Muscle layer of duodenum (tissue), 2 donors: ENCODE results near the gene GRAMD1A.
"Not testable (repeated sequence)": the region's sequence is repeated elsewhere in the genome, so short reads cannot be mapped to it uniquely, and the experiment has no call there.

Experiments used
- H3K27ac ChIP-seq: one replicate; pipeline ENCODE4 v1.7.0; 2013; ENCODE audit warnings: mild to moderate bottlenecking, low read length
- H3K27me3 ChIP-seq: one replicate; pipeline ENCODE4 v1.7.0; 2013; ENCODE audit warnings: low read depth, mild to moderate bottlenecking, control low read depth, low read length
- H3K36me3 ChIP-seq, 2 donors: one replicate each; pipeline ENCODE4 v1.7.0; 2013; ENCODE audit warnings: low read length in 2 of 2, control low read depth in 1 of 2, mild to moderate bottlenecking in 1 of 2; ENCODE audit not compliant: insufficient read depth in 2 of 2, control insufficient read depth in 1 of 2
- H3K4me1 ChIP-seq, 2 donors: one replicate each; pipeline ENCODE4 v1.7.0; 2013; ENCODE audit warnings: low read length in 2 of 2, mild to moderate bottlenecking in 2 of 2, control low read depth in 1 of 2, moderate library complexity in 1 of 2; ENCODE audit not compliant: insufficient read depth in 2 of 2, control insufficient read depth in 1 of 2
- H3K4me3 ChIP-seq, 2 donors: one replicate each; pipeline ENCODE4 v1.7.0; 2013; ENCODE audit warnings: low read length in 2 of 2, low read depth in 1 of 2, mild to moderate bottlenecking in 1 of 2
- H3K9me3 ChIP-seq, 2 donors: one replicate each; pipeline ENCODE4 v1.7.0; 2013; ENCODE audit warnings: low read length in 2 of 2, control low read depth in 1 of 2, mild to moderate bottlenecking in 1 of 2; ENCODE audit not compliant: control insufficient read depth in 1 of 2
- donor health status: healthy.

GRAMD1A gene

GRCh38 chr19:35041548-35042055 is 41.5 kb downstream of the GRAMD1A start, which contains the start of gene HPN:
TSS of gene HPN (plus strand) at chr19:35041721. CDS start at chr19:35042507, 786 bp downstream.
- Histone ChIP-seq H3K27ac (no peak within 1 kb of the TSS), H3K4me1 (peaks cover 0 to 22% of the 10 kb centered on the region in 2 donors), H3K36me3 (no peaks in the 10 kb centered on the region), H3K4me3 (peak within 1 kb of the TSS; percentile 15 to 41), H3K27me3 (no peaks in the 10 kb centered on the region), H3K9me3 (no peaks in the 10 kb centered on the region)

DNA sequence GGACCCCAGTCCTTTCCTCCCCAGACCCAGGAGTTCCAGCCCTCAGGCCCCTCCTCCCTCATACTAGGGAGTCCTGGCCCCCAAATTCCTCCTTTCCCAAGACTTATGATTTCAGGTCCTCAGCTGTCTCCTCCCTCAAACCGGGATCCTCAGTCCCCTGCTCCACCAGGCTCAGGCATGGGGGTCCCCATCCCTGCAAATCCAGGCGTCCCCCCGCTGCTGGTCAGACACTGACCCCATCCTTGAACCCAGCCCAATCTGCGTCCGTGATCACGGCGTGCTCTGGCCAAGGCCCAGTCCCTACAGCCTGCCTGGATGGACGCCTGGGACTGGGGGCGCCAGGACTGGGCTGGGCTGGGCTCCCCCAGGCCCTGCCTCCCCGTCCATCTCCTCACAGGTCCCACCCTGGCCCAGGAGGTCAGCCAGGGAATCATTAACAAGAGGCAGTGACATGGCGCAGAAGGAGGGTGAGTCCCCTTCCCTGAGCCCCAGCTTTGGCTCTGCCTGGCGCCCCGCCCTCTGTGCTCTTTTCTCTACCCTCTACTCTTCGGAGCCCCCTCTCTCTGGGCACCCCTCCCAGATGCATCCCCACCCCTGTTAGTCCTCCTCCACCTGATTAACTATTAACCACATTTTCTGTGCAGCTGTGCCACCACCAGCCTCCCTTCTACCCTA is 42.1 kb downstream of the GRAMD1A start:
- H3K4me1 ChIP-seq, result peaks cover 0 to 22% of the 10 kb centered on the region in 2 donors
- no peaks in the 10 kb centered on the region for H3K27me3 ChIP-seq
- no peak overlapping the region for H3K27ac ChIP-seq

GRCh38 chr19:35042954-35043604 is 43.0 kb downstream of the GRAMD1A start:
- no peaks in the 10 kb centered on the region for H3K36me3 ChIP-seq
- H3K4me1 ChIP-seq, result peaks cover 0 to 22% of the 10 kb centered on the region in 2 donors
- no peaks in the 10 kb centered on the region for H3K9me3 ChIP-seq
- no peak overlapping the region for H3K4me3 ChIP-seq
- H3K27me3 ChIP-seq, result no peaks in the 10 kb centered on the region
- no peak overlapping the region for H3K27ac ChIP-seq

More for the DNA sequence above, 42.1 kb downstream of the GRAMD1A start:
- Histone ChIP-seq H3K9me3 (no peaks in the 10 kb centered on the region), H3K4me3 (no peak overlapping the region), H3K36me3 (no peaks in the 10 kb centered on the region)

GRCh38 chr19:35043906-35044305 is 43.8 kb downstream of the GRAMD1A start:
- Histone ChIP-seq H3K4me3 (no peak overlapping the region), H3K36me3 (no peaks in the 10 kb centered on the region), H3K27ac (no peak overlapping the region), H3K9me3 (no peaks in the 10 kb centered on the region), H3K27me3 (no peaks in the 10 kb centered on the region), H3K4me1 (peaks cover 0 to 22% of the 10 kb centered on the region in 2 donors)

- no peaks in the 10 kb centered on the region for H3K27me3 ChIP-seq
- H3K27ac ChIP-seq, result no peak overlapping the region
- H3K4me3 ChIP-seq, result no peak overlapping the region
- H3K36me3 ChIP-seq, result no peaks in the 10 kb centered on the region
- H3K4me1 ChIP-seq, result peaks cover 0 to 22% of the 10 kb centered on the region in 2 donors
- no peaks in the 10 kb centered on the region for H3K9me3 ChIP-seq
Measured at GRCh38 chr19:35044317-35045117, 44.4 kb downstream of the GRAMD1A start.

DNA sequence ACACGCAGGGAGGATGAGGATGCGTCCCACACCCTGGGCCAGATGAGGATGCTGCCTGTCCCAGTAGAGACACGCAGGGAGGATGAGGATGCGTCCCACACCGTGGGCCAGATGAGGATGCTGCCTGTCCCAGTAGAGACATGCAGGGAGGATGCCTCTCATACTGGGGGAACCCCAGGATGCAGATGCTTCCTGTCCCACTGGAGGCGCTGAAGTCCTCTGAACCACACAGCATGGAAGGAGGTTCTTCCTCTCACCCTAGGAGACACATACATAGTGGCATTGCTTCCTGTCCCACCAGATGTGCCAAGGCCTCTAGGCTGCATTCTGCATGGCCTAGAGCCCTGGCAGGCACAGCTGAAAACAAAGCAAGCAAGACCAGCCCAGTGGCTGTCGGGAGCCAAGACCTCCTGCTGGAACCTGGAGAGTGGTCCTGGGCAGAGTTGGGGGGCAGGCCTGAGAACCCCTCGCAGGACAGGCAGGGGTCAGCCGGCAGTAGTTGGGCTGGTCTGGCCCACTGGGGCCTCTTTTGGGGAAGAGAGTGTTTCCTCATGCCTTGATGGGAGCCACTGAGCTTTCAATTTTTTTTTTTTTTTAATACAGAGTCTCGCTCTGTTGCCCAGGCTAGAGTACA is 45.7 kb downstream of the GRAMD1A start:
- Histone ChIP-seq H3K27me3 (no peaks in the 10 kb centered on the region), H3K4me1 (peaks cover 0 to 10% of the 10 kb centered on the region in 2 donors), H3K27ac (no peak overlapping the region), H3K36me3 (no peaks in the 10 kb centered on the region), H3K9me3 (no peaks in the 10 kb centered on the region), H3K4me3 (no peak overlapping the region)

DNA sequence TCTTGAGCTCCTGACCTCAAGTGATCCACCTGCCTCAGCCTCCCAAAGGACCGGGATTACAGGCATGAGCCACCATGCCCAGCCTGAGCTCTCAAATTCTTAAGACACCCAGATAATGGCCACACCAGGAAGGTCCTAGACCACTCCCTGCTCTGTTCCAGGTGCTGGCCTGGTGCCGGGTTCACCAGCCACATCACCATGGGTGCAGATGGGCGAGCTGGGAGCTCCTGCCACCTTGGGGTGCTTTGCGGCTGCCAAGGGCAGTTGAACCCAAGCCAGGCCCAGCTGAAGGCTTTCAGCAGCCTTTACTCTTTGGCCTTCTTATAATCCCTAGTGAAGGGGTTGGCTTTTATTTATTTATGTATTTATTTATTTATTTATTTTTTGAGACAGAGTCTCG is 46.3 kb downstream of the GRAMD1A start:
- Histone ChIP-seq H3K36me3 (no peaks in the 10 kb centered on the region), H3K27ac (no peak overlapping the region), H3K4me1 (peaks cover 0 to 4% of the 10 kb centered on the region in 2 donors), H3K9me3 (no peaks in the 10 kb centered on the region), H3K4me3 (no peak overlapping the region), H3K27me3 (no peaks in the 10 kb centered on the region)

DNA sequence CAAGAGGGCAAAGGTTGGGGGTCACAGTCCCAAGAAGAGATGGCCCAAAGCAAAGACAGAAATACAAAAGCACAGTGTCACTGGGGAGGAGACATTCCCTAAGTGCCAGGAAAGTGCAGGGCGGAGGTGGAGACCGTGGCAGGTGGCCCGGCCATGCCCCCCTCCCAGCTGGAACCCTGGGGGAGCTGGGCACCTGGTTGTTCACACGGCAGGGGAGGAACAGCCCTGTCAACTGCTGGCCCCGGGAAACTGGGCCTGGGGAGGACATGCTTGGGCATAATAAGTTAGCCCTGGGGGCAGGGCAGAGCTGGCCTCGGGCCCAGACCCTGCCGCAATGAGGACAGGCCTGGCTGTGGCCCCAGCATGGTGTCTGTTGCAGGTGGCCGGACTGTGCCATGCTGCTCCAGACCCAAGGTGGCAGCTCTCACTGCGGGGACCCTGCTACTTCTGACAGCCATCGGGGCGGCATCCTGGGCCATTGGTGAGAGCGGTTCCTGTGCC is 48.8 kb downstream of the GRAMD1A start:
- no peaks in the 10 kb centered on the region for H3K36me3 ChIP-seq
- no peak overlapping the region for H3K27ac ChIP-seq
- no peaks in the 10 kb centered on the region for H3K9me3 ChIP-seq
- H3K27me3 ChIP-seq, result no peaks in the 10 kb centered on the region
- no peak overlapping the region for H3K4me3 ChIP-seq
- no peaks in the 10 kb centered on the region for H3K4me1 ChIP-seq

- Histone ChIP-seq H3K27ac (no peak overlapping the region), H3K4me3 (no peak overlapping the region), H3K4me1 (no peaks in the 10 kb centered on the region)
Measured at GRCh38 chr19:35049456-35049855, 49.3 kb downstream of the GRAMD1A start.

GRCh38 chr19:35050662-35051061 is 50.5 kb downstream of the GRAMD1A start:
- H3K36me3 ChIP-seq, H3K9me3 ChIP-seq, H3K4me3 ChIP-seq, H3K27ac ChIP-seq, H3K27me3 ChIP-seq, H3K4me1 ChIP-seq: not testable (repeated sequence)

More at GRCh38 chr19:35049456-35049855, 49.3 kb downstream of the GRAMD1A start:
- H3K27me3 ChIP-seq, result no peaks in the 10 kb centered on the region
- H3K36me3 ChIP-seq, result no peaks in the 10 kb centered on the region
- no peaks in the 10 kb centered on the region for H3K9me3 ChIP-seq

- H3K4me3 ChIP-seq, H3K9me3 ChIP-seq, H3K27me3 ChIP-seq, H3K36me3 ChIP-seq, H3K27ac ChIP-seq, H3K4me1 ChIP-seq: not testable (repeated sequence)
Measured at GRCh38 chr19:35051268-35051667, 51.1 kb downstream of the GRAMD1A start.
